H7 (cell line): Measurements from ENCODE around the gene KIRREL3. TPM values are rescaled to one million over a fixed set of nuclear protein-coding genes. Genes with fewer than 3 reads are reported as not detected.

Source experiments
- DNase-seq: peaks from one replicate; pipeline ENCODE4 v3.0.0; 2012
- H3K27me3 ChIP-seq: 2 replicates; pipeline ENCODE4 v1.6.0; 2011; ENCODE audit warnings: mild to moderate bottlenecking, low read length; ENCODE audit not compliant: control insufficient read depth, insufficient read depth
- H3K36me3 ChIP-seq: replicated peaks from 2 replicates; pipeline ENCODE4 v1.5.1; 2011; ENCODE audit warnings: low read length; ENCODE audit not compliant: control insufficient read depth, insufficient read depth
- H3K4me3 ChIP-seq: 2 replicates; pipeline ENCODE4 v1.5.1; 2011; ENCODE audit warnings: low read depth, mild to moderate bottlenecking, control low read depth, low read length, moderate library complexity; ENCODE audit not compliant: insufficient read depth
- total RNA-seq: library from RNA; depleted of rRNA; stranded (reverse); fragments of >200 nt; shearing (Covaris generic); gene quantifications from 2 replicates; pipeline ENCODE4 v1.2.3, GENCODE V29; 2014

KIRREL3 gene
- total RNA-seq, 1 experiment from 2014 or later = 0.10 TPM

- H3K27me3 ChIP-seq = no peaks in the 10 kb centered on the region
- no peak for DNase-seq
- no peak overlapping the region for H3K4me3 ChIP-seq
- no peaks in the 10 kb centered on the region for H3K36me3 ChIP-seq
These were observed 458.1 kb downstream of the KIRREL3 start for GRCh38 chr11:126542334-126543015.

DNA sequence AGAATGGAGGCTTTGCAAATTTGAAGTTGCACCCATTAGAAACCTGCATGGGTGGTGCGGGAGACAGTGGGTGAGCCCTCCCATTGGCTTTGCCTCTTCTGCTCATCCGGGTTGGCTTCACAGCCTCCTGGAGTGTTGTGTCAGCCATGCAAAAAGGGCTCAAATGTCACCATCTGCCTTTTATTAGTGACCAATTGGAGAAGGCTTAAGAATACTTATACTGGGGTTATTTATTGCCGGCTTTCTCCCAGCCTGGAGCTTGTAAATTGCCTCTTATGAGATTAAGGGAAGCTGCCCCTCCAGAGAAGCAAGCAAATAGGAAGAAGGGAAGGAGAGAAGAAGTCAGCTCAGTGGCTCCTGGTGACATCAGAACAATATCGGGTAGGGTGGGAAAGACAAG, 462.5 kb downstream of the KIRREL3 start:
- DNase-seq = no peak
- Histone ChIP-seq H3K27me3 (no peaks in the 10 kb centered on the region), H3K4me3 (no peak overlapping the region), H3K36me3 (no peaks in the 10 kb centered on the region)

- no peak for DNase-seq
- no peak overlapping the region for H3K4me3 ChIP-seq
- no peaks in the 10 kb centered on the region for H3K27me3 ChIP-seq
- no peaks in the 10 kb centered on the region for H3K36me3 ChIP-seq
These were observed 463.1 kb downstream of the KIRREL3 start for GRCh38 chr11:126537492-126537891.

- peak; percentile 62 for DNase-seq
- no peak overlapping the region for H3K4me3 ChIP-seq
These were observed 466.3 kb downstream of the KIRREL3 start for GRCh38 chr11:126534141-126534805.

DNA sequence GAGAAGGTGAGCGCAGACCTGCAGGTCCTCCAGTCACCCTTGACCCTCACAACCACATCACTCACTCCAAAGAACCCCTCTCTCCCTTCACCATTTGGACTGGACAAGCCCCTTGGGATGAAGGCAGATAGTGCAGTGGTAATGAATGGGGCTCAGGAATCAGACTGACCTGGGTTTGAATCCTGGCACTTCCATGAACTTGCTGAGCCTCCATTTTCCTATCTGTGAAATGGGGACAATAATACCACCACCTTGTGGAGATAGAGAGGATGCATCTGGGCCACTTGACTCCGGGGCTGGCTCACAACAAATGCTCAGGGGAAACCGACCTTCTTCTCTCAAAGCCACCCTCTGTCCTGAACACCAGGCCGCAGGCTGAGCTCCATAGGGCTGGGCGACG, 467.0 kb downstream of the KIRREL3 start:
- Histone ChIP-seq H3K27me3 (no peaks in the 10 kb centered on the region), H3K36me3 (no peaks in the 10 kb centered on the region), H3K4me3 (no peak overlapping the region)
- DNase-seq = no peak

More at GRCh38 chr11:126534141-126534805, 466.3 kb downstream of the KIRREL3 start:
- H3K27me3 ChIP-seq = no peaks in the 10 kb centered on the region
- H3K36me3 ChIP-seq = no peaks in the 10 kb centered on the region

DNA sequence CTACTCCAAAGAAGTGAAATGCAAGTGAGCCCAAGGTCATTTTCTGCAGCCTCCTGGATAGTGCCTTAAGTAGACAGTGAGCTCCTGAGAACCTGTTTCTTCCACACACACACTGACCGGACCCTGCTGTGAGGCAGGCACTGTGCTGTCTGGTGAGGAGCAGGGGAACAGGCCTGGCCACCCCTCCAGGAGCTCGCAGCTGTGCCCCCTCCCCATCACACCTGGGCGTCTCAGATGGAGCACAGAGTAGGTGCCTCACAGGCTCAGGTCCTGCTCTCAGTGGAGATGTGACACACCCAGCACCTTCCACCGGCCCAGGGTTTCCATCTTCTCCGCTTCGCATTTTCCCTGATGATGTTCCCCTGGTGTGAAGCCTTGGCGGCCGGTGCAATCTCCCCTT, 470.2 kb downstream of the KIRREL3 start:
- H3K36me3 ChIP-seq = no peaks in the 10 kb centered on the region
- H3K4me3 ChIP-seq = no peak overlapping the region
- H3K27me3 ChIP-seq = no peaks in the 10 kb centered on the region
- DNase-seq = peak; percentile 19

GRCh38 chr11:126529037-126529436, 471.5 kb downstream of the KIRREL3 start:
- H3K27me3 ChIP-seq = no peaks in the 10 kb centered on the region
- DNase-seq = peak; percentile 32
- H3K4me3 ChIP-seq = no peak overlapping the region
- no peaks in the 10 kb centered on the region for H3K36me3 ChIP-seq

- Histone ChIP-seq H3K4me3 (no peak overlapping the region), H3K36me3 (no peaks in the 10 kb centered on the region), H3K27me3 (no peaks in the 10 kb centered on the region)
- DNase-seq = no peak
These were observed 472.5 kb downstream of the KIRREL3 start for GRCh38 chr11:126528075-126528474.

GRCh38 chr11:126527651-126528050, 472.9 kb downstream of the KIRREL3 start:
- H3K27me3 ChIP-seq = no peaks in the 10 kb centered on the region
- no peak overlapping the region for H3K4me3 ChIP-seq
- H3K36me3 ChIP-seq = no peaks in the 10 kb centered on the region
- no peak for DNase-seq

DNA sequence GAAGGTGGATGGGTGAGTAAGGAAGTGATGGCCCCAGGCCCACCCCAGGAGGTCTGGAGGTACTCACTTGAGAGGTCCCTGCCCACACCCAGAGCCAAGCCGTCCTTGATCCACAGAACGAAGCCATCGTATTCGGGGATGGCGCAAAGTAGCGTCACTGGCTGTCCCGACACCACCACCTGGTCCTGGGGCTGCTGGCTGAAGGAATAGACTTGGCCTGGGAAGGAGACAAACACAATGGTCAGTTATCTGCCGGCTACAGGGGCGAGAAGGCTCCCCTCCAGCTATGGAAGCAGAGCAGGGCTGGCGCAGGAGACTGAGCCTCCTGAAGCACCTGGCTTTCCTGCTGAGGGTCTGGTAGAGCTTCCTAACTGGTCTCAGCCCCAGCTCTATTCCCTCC, 474.1 kb downstream of the KIRREL3 start:
- Histone ChIP-seq H3K36me3 (no peaks in the 10 kb centered on the region), H3K27me3 (no peaks in the 10 kb centered on the region), H3K4me3 (no peak overlapping the region)
- no peak for DNase-seq

GRCh38 chr11:126525702-126526101, 474.9 kb downstream of the KIRREL3 start:
- DNase-seq = no peak
- Histone ChIP-seq H3K4me3 (no peak overlapping the region), H3K27me3 (no peaks in the 10 kb centered on the region), H3K36me3 (no peaks in the 10 kb centered on the region)

GRCh38 chr11:126525216-126525615, 475.4 kb downstream of the KIRREL3 start:
- no peak for DNase-seq
- no peaks in the 10 kb centered on the region for H3K36me3 ChIP-seq
- no peak overlapping the region for H3K4me3 ChIP-seq
- no peaks in the 10 kb centered on the region for H3K27me3 ChIP-seq

DNA sequence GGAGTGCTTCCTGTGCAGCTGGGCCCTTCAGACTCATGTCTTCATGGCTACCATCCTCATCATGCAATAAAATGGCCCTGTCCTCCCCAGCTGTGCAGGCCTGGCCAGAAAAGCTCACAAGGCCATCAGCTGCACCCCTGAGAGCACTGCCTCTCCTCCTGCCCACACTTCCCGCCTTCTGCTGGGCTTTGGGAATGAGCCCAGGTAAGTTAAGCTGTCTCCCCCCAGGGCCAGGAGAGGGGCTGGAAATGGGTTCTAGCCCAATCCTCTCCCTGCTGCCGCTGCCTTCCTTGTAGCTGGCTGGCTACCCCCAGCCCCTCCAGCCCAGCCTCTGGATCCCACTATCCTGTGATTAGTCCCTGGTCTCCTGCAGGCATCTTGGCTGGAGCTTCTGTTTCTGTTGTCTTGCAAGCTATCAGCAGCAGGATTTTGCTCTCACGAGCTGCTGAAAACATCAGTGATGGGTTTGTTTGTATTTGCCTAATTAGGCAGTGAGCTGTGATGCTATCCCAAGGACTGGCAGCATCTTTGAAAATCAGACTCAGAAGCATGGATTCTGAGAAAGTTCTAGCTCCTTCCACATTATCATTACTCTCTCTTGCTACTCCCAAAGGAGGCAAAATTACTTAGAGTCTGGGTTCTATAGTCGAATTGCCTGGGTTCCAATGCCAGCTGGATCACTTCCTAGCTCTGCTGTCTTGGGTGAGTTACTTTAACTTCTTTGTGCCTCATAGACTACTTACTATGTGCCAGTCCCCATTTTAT, 476.9 kb downstream of the KIRREL3 start:
- Histone ChIP-seq H3K36me3 (no peaks in the 10 kb centered on the region), H3K4me3 (no peak overlapping the region), H3K27me3 (no peaks in the 10 kb centered on the region)
- no peak for DNase-seq

DNA sequence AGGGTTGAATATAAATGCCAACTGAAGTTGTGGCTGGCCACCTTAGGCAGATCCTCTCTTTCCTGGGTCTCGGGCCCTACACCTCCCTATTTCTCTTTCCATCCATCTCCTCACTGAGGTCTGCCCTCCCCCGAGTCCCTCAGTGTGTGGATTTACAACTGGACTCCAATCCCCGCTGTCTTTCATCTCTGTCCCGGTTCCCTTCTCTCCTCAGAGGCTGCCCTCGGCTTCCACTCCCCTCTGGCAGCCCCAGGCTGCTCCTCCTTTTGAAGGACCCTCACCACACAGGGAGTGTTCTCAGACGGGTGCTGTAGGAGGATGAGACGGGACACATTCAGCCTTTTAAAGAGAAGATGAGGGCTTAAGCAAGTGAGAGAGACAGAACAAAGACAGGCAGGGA, 478.0 kb downstream of the KIRREL3 start:
- DNase-seq = no peak
- Histone ChIP-seq H3K36me3 (no peaks in the 10 kb centered on the region), H3K4me3 (no peak overlapping the region)

GRCh38 chr11:126522152-126522551, 478.4 kb downstream of the KIRREL3 start:
- Histone ChIP-seq H3K27me3 (no peaks in the 10 kb centered on the region), H3K4me3 (no peak overlapping the region), H3K36me3 (no peaks in the 10 kb centered on the region)
- DNase-seq = no peak

More for the DNA sequence above, 478.0 kb downstream of the KIRREL3 start:
- H3K27me3 ChIP-seq = no peaks in the 10 kb centered on the region
